PC-3 (cell line): ENCODE measurements around the gene KMT2C. TPM values are rescaled to one million over a fixed set of nuclear protein-coding genes. Genes with fewer than 3 reads are reported as not detected.

Experiments used
- ATAC-seq: fragments of 200-7000 bp; cut with Tn5 transposase; 2 replicates; pipeline ENCODE4 v1.9.1; 2020; ENCODE audit warnings: mild to moderate bottlenecking, moderate library complexity
- BruUV-seq: library from RNA; stranded (reverse); fragments of 400-500 nt; replicated peaks from 2 replicates; lab custom pipeline; 2021; lab: Mats Ljungman, UMichigan
- CTCF ChIA-PET: fragments of 300-600 bp; sonication (Branson Sonifier 250); formaldehyde crosslinking; loops from one replicate; lab custom pipeline; 2022; ENCODE audit warnings: antibody characterized with exemption; lab: Charles Lee
- POLR2A ChIA-PET: fragments of 300-600 bp; sonication (Branson Sonifier 250); formaldehyde crosslinking; loops from one replicate; lab custom pipeline; 2022; ENCODE audit warnings: antibody characterized with exemption; ENCODE audit not compliant: unreplicated experiment; lab: Charles Lee
- DNase-seq: peaks from one replicate; pipeline ENCODE4 v3.0.0-alpha.2; 2015
- H2AFZ ChIP-seq: fragments of 300-600 bp; sonication (generic); 2 replicates; pipeline ENCODE4 v1.6.0; 2016; ENCODE audit warnings: antibody characterized with exemption, low read length
- H3F3A ChIP-seq: fragments of 300-600 bp; sonication (generic); one replicate; pipeline ENCODE4 v1.6.0; 2017; ENCODE audit warnings: antibody characterized with exemption, low read length, control low read depth, mild to moderate bottlenecking; ENCODE audit not compliant: unreplicated experiment
- H3K27ac ChIP-seq: fragments of 300-600 bp; sonication (generic); 2 replicates; pipeline ENCODE4 v1.5.1; 2016; ENCODE audit warnings: mild to moderate bottlenecking, low read length
- H3K27me3 ChIP-seq: fragments of 300-600 bp; sonication (generic); 2 replicates; pipeline ENCODE4 v1.6.1; 2016; ENCODE audit warnings: low read length, mixed read lengths
- H3K36me3 ChIP-seq: fragments of 300-600 bp; sonication (generic); 2 replicates; pipeline ENCODE4 v1.6.1; 2016; ENCODE audit warnings: low read depth, mixed run types, low read length, mixed read lengths
- H3K4me1 ChIP-seq: fragments of 300-600 bp; sonication (generic); 2 replicates; pipeline ENCODE4 v1.5.1; 2016; ENCODE audit warnings: low read length; ENCODE audit not compliant: insufficient read depth
- H3K4me2 ChIP-seq: fragments of 300-600 bp; sonication (generic); 2 replicates; pipeline ENCODE4 v1.6.0; 2016; ENCODE audit warnings: low read length
- H3K4me3 ChIP-seq: fragments of 300-600 bp; sonication (generic); 2 replicates; pipeline ENCODE4 v1.5.1; 2016; ENCODE audit warnings: mild to moderate bottlenecking, low read length, mixed read lengths
- H3K79me2 ChIP-seq: fragments of 300-600 bp; sonication (generic); 2 replicates; pipeline ENCODE4 v1.6.1; 2017; ENCODE audit warnings: low read length, mixed read lengths
- H3K9ac ChIP-seq: fragments of 300-600 bp; sonication (generic); 2 replicates; pipeline ENCODE4 v1.6.0; 2016; ENCODE audit warnings: mild to moderate bottlenecking, low read length
- H3K9me2 ChIP-seq: fragments of 300-600 bp; sonication (generic); replicated peaks from 2 replicates; pipeline ENCODE4 v1.6.1; 2016; ENCODE audit warnings: mixed run types, low read length, mixed read lengths
- H3K9me3 ChIP-seq: fragments of 300-600 bp; sonication (generic); 2 replicates; pipeline ENCODE4 v1.6.1; 2016; ENCODE audit warnings: low read length, mixed read lengths
- H4K20me1 ChIP-seq: fragments of 300-600 bp; sonication (generic); 2 replicates; pipeline ENCODE4 v1.6.1; 2016; ENCODE audit warnings: low read length, mixed read lengths
- CTCF ChIP-seq: fragments of 300-600 bp; sonication (generic); conservative IDR thresholded peaks from 2 replicates; pipeline ENCODE4 v1.5.1; 2017; ENCODE audit warnings: antibody characterized with exemption, low read depth, mild to moderate bottlenecking, low read length
- EZH2 ChIP-seq: fragments of 300-600 bp; sonication (generic); IDR thresholded peaks from one replicate; pipeline ENCODE4 v1.6.1; 2017; ENCODE audit warnings: antibody characterized with exemption, mild to moderate bottlenecking, low read length; ENCODE audit not compliant: unreplicated experiment
- EZH2phosphoT487 ChIP-seq: fragments of 300-600 bp; sonication (generic); IDR thresholded peaks from 2 replicates; pipeline ENCODE4 v1.6.1; 2018; ENCODE audit warnings: mild to moderate bottlenecking, antibody characterized with exemption, low read length, borderline replicate concordance
- intact Hi-C: fragments of 100-400 bp; cut with micrococcal nuclease; formaldehyde crosslinking; loops from 2 replicates; pipeline ENCODE4 v1.9.0; 2023
- total RNA-seq: library from RNA; depleted of rRNA; stranded (reverse); fragments of >200 nt; gene quantifications from 2 replicates; pipeline ENCODE4 v1.2.3, GENCODE V29; 2014

The KMT2C gene
- total RNA-seq, 1 experiment from 2014 or later = 15.3 TPM

GRCh38 chr7:152335900-152336571 lies 99.8 kb downstream of the KMT2C start:
- CTCF ChIA-PET = no interaction called here

GRCh38 chr7:152333134-152333533 lies 102.7 kb downstream of the KMT2C start:
- no peak for ATAC-seq

More at GRCh38 chr7:152335900-152336571, 99.8 kb downstream of the KMT2C start:
- no peak for TF ChIP-seq EZH2phosphoT487
- no peak for TF ChIP-seq EZH2
- no peak for TF ChIP-seq CTCF
- intact Hi-C loops = no loop called here
- Histone ChIP-seq H3K9me3 (no peaks in the 10 kb centered on the region), H3K36me3 (no peaks in the 10 kb centered on the region), H3K9ac (no peak overlapping the region), H4K20me1 (peaks cover 5% of the 10 kb centered on the region; the same call in 1 of the 2 replicates), H3K27ac (no peak overlapping the region), H3K27me3 (no peaks in the 10 kb centered on the region), H3K4me2 (no peak overlapping the region), H3K9me2 (no peaks in the 10 kb centered on the region), H2AFZ (no peak overlapping the region), H3K79me2 (peaks cover 42% of the 10 kb centered on the region), H3K4me1 (no peaks in the 10 kb centered on the region; the same call in 1 of the 2 replicates), H3F3A (no peaks in the 10 kb centered on the region), H3K4me3 (no peak overlapping the region)
- no TSS peak for BruUV-seq
- DNase-seq (no peak), ATAC-seq (no peak)
- POLR2A ChIA-PET = no interaction called here

More at GRCh38 chr7:152333134-152333533, 102.7 kb downstream of the KMT2C start:
- H3F3A ChIP-seq = no peaks in the 10 kb centered on the region
- H3K9me2 ChIP-seq = no peaks in the 10 kb centered on the region
- no peak overlapping the region for H2AFZ ChIP-seq
- no peaks in the 10 kb centered on the region for H3K27me3 ChIP-seq
- H3K9me3 ChIP-seq = no peaks in the 10 kb centered on the region
- POLR2A ChIA-PET = no interaction called here
- no peaks in the 10 kb centered on the region for H3K4me1 ChIP-seq
- no peaks in the 10 kb centered on the region for H3K36me3 ChIP-seq
- no peak overlapping the region for H3K4me2 ChIP-seq
- no peak overlapping the region for H3K27ac ChIP-seq
- no peak overlapping the region for H3K4me3 ChIP-seq
- CTCF ChIA-PET = no interaction called here
- intact Hi-C loops = no loop called here
- BruUV-seq = no TSS peak
- H3K79me2 ChIP-seq = peaks cover 31% of the 10 kb centered on the region
- peaks cover 3% of the 10 kb centered on the region; the same call in 1 of the 2 replicates for H4K20me1 ChIP-seq
- TF ChIP-seq EZH2 (no peak), CTCF (no peak), EZH2phosphoT487 (no peak)
- DNase-seq = no peak
- H3K9ac ChIP-seq = no peak overlapping the region
